NCI-H526 (cell line): ENCODE results near the gene STOML1.

Source experiments
- DNase-seq, 2 experiments: peaks; one replicate each; lab custom pipeline; 2025; lab: John Stamatoyannopoulos, UW

The STOML1 gene

GRCh38 chr15:74019734-74020133 is 27.6 kb upstream of the STOML1 start:
- DNase-seq, result no peak

GRCh38 chr15:74013374-74013894 is 21.3 kb upstream of the STOML1 start:
- DNase-seq, result no peak

GRCh38 chr15:74011610-74012009 is 19.5 kb upstream of the STOML1 start:
- DNase-seq, result no peak

- DNase-seq, result no peak
Measured at GRCh38 chr15:74010929-74011540, 18.9 kb upstream of the STOML1 start.

DNA sequence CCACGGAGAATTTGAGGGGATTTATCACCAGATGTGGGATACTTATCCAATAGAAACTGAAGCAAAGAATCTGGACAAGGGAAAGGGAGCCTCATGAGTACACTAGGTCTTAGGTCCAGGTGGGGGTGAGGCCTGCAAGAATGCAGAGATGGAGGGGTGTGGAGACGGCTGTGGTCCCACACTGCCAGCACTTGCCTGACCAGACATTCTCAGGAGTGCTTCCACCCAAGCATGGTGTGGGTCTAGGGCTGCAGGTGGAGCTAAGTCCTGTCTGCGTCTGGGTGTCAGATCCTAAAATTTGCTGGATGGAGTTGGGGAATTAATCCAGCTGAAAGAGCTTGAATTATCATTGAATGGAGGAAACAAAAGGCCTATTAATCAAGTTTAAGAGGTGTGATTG is 16.8 kb upstream of the STOML1 start:
- DNase-seq, result no peak

DNA sequence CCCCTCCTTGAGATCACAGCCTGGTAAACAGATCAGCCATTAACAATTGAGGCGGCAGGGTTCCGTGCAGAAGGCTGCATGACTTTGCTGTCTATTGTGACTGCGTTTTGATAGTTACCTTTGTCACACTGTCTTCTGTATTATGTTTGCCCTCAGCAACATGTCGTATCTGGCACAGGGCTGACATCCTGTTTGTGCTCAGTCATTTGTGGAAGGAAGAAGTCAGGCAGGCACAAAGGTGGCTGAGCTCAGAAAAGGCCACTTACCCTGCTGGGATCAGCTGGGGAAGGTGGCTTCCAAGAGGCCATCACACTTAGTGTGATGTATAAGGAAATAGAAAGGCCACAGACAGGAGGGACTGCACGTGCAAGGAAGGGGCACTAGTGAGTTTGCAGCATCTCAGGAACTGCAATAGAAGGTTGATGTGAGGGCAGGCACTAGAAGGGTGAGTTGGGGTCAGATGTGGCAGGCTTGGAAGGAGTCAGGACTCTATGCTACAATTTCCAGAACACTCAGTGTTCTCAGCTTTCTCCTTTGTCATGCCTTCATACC is 15.8 kb upstream of the STOML1 start:
- no peak for DNase-seq

- no peak for DNase-seq
Measured at GRCh38 chr15:74006774-74007639, 14.9 kb upstream of the STOML1 start.

DNA sequence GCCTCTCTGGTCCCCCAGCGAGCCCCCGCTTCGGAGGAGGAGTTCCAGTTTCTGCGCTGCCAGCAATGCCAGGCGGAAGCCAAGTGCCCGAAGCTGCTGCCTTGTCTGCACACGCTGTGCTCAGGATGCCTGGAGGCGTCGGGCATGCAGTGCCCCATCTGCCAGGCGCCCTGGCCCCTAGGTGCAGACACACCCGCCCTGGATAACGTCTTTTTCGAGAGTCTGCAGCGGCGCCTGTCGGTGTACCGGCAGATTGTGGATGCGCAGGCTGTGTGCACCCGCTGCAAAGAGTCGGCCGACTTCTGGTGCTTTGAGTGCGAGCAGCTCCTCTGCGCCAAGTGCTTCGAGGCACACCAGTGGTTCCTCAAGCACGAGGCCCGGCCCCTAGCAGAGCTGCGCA is 5.9 kb upstream of the STOML1 start:
- no peak for DNase-seq

GRCh38 chr15:73996939-73997338 is 4.8 kb upstream of the STOML1 start:
- no peak for DNase-seq

DNA sequence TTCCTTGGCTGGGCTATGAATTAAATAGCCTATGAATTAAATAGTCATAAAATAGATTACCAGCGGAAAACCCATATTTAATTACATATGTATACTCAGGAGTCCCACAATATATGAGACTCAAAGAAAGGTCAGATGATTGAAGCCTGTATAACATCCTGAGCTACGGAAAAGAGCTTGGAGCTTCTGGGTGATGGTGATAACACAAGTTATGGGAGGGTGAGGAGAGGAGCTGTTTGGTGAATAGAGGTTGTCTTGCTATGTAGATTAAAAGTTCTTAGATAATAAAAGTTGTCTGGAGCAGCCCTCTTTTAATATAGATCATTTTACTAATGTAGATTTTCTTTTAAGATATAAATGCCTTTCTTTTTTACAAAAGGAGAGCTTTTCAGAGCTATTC is 4.2 kb upstream of the STOML1 start:
- no peak for DNase-seq

- DNase-seq, result peak in 1 of 2 experiments; percentile 26
Measured at GRCh38 chr15:73994912-73995622, 3.0 kb upstream of the STOML1 start.

DNA sequence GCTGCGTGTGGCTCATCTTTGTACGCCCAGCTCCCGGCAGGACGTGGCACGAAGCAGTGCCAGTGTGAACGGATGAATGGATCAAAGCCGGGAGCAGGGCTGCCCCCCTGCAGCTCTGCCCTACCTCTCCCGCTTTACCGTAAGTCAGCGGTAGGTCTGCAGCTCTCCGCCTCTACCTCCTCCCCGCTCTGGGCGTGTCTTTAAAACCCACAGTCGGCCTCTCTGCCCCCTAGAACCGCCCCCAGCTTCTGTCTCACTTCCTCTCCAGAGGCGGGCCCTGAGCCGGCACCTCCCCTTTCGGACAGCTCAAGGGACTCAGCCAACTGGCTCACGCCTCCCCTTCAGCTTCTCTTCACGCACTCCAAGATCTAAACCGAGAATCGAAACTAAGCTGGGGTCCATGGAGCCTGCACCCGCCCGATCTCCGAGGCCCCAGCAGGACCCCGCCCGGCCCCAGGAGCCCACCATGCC is 2.4 kb upstream of the STOML1 start, which contains the start of gene PML:
TSS of gene PML (plus strand) at position 304 of the 471 bp plus-strand sequence. CDS start at position 401, 97 bp downstream.
- peak; percentile 87 to 96 for DNase-seq

- DNase-seq, result no peak
Measured at GRCh38 chr15:73993211-73993994, 1.3 kb upstream of the STOML1 start.

DNA sequence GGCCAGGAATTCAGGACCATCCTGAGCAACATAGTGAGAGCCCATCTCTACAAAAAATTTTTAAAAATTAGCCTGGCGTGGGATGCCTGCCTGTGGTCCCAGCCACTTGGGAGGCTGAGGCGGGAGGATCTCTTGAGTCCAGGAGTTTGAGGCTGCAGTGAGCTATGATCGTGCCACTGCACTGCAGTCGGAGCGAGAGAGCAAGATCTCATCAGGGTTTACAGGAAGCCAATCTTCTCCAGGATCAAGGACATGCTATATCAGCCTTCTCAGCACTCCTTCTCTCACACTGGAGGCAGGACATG is 451 bp upstream of the STOML1 start:
- DNase-seq, result no peak

GRCh38 chr15:73991260-73991659 is 835 bp downstream of the STOML1 start:
- DNase-seq, result no peak

DNA sequence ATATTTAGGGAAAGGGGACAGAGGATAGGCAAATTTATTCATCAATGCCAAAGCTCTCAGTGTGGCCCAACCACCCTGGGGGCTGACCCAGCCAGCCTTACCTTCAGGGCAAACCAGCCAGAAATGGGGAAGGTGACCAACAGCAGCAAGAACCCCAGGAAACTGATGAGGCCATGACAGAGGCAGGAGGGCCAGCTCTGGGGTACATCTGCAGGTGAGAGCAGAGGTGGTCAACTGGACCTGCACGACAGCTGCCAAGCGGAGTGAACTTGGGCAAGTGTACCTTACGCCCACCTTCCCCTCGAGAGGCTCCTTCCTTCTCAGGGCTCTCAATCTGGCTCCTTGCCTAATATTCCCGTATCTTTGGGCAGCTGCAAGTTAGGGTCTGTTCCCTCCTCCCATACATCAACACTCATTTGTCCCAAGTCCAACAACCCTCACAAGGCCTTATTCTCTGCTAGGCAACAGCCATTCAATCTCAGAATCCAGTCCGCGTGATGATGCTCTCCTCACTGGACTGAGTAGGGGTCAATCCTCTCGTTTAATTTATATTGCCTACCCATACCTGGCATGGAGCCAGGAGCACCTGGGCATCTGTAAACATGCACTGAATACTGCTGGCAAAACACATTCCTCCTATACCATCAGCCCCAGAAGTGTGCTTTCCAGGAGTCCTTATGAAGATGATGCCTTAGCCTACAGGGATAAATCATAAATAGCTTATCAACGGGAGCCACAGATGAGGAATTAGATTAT is 1.7 kb downstream of the STOML1 start:
- DNase-seq, result no peak

GRCh38 chr15:73989001-73989798 is 2.9 kb downstream of the STOML1 start:
- no peak for DNase-seq

DNA sequence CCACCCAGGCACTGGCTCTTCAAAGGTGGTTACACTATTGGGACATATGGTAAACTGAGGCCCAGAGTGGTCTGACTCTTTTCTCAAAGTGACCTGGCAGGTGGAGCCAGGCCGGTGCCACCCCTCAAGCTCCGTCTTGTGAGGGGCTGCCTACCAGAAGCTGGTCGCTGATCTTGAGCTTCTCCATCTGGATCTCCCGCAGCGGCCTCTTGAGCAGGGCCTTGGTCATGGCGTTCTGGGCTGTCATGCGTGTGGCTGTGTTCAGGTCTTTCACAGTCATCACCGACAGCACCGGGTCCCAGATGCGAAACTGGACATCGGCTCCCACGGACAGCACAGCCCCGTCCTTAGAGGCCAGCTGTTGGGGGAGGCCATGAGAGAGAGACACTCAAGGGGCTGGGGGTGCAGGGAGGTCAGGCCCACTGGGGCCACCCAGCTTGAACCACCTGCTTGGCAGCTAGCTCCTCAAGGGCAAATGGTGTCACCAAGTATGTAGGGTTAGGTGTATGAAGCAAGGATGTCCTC is 3.6 kb downstream of the STOML1 start:
- no peak for DNase-seq

DNA sequence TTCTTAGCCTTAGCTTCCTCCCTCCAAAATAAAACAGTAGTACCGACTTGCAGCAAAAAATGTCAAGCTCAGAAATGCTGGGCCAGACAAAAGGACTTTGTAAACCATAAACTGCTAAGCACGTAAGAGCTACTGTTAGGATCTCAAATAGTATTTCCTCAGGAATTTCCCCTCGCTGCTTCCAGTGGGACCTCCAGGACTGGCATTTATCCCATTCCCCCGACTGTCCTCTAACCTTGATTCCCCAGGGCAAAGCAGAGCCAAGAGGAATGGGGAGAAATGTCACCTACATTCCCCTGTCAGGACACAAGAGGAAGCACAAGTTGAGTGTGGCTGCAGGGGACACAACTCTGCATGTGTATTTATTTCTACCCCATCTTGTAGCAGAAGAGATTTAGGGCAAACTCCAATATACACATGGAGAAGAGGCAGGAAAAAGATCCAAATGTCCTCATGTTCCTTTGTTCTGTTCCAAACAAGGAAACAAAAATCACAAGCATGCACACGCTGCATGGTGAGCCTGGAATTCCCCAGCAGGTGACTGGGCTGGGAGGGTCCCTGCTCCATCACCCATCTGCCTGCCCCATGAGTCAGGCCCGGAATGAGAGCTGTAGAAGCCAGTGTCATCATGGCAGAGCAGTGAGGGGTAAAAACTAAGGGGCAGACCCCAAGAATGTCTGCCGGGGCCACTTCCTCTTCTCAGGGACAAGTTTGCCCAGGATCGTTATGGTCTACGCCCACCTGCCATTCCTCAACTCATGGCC is 4.2 kb downstream of the STOML1 start:
- no peak for DNase-seq
